Osteoblast (primary cell): Measurements from ENCODE around the gene LUZP4. TPM values are rescaled to one million over a fixed set of nuclear protein-coding genes. Genes with fewer than 3 reads are reported as not detected.

Experiments used
- DNase-seq: peaks from one replicate; pipeline ENCODE4 v3.0.0; 2011; ENCODE audit warnings: low spot score, mixed read lengths; ENCODE audit not compliant: insufficient read length; ENCODE audit errors: missing footprints
- H2AFZ ChIP-seq: 2 replicates; pipeline ENCODE4 v1.6.0; 2011; ENCODE audit warnings: mild to moderate bottlenecking, low read length
- H3K27ac ChIP-seq: 2 replicates; pipeline ENCODE4 v1.5.1; 2011; ENCODE audit warnings: mild to moderate bottlenecking, low read depth, low read length, moderate library complexity
- H3K27me3 ChIP-seq: 2 replicates; pipeline ENCODE4 v1.6.0; 2012; ENCODE audit warnings: mild to moderate bottlenecking, control low read depth, inconsistent platforms, low read length, moderate library complexity; ENCODE audit not compliant: insufficient read depth
- H3K36me3 ChIP-seq: 2 replicates; pipeline ENCODE4 v1.5.1; 2011; ENCODE audit warnings: mild to moderate bottlenecking, low read length, control low read depth, moderate library complexity; ENCODE audit not compliant: insufficient read depth
- H3K4me1 ChIP-seq: 2 replicates; pipeline ENCODE4 v1.5.1; 2011; ENCODE audit warnings: mild to moderate bottlenecking, low read length, control low read depth, moderate library complexity; ENCODE audit not compliant: insufficient read depth
- H3K4me2 ChIP-seq: 2 replicates; pipeline ENCODE4 v1.6.0; 2011; ENCODE audit warnings: mild to moderate bottlenecking, low read length; ENCODE audit not compliant: insufficient read depth
- H3K4me3 ChIP-seq: fragments of 200-600 bp; sonication (generic); 3 replicates; pipeline ENCODE4 v1.5.1; 2012; ENCODE audit warnings: mild to moderate bottlenecking, low read length, inconsistent platforms; ENCODE audit not compliant: insufficient read depth
- H3K79me2 ChIP-seq: 2 replicates; pipeline ENCODE4 v1.6.0; 2012; ENCODE audit warnings: mild to moderate bottlenecking, low read length, control low read depth, inconsistent platforms; ENCODE audit not compliant: insufficient read depth
- H3K9me3 ChIP-seq: 2 replicates; pipeline ENCODE4 v1.5.1; 2011; ENCODE audit warnings: low read depth, low read length, control low read depth
- H4K20me1 ChIP-seq: 2 replicates; pipeline ENCODE4 v1.6.0; 2012; ENCODE audit warnings: mild to moderate bottlenecking, low read length, control low read depth; ENCODE audit not compliant: insufficient read depth
- total RNA-seq: library from RNA; depleted of rRNA; stranded (reverse); fragments of >200 nt; gene quantifications from 2 replicates; pipeline ENCODE4 v1.2.3, GENCODE V29; 2012
- TF ChIP-seq, protein P1 (sequence below): IDR thresholded peaks from 2 replicates; pipeline ENCODE4 v1.5.1; 2011; ENCODE audit warnings: mild to moderate bottlenecking, low read depth, low read length, moderate library complexity; ENCODE audit errors: extremely low read depth

The LUZP4 gene, protein sequence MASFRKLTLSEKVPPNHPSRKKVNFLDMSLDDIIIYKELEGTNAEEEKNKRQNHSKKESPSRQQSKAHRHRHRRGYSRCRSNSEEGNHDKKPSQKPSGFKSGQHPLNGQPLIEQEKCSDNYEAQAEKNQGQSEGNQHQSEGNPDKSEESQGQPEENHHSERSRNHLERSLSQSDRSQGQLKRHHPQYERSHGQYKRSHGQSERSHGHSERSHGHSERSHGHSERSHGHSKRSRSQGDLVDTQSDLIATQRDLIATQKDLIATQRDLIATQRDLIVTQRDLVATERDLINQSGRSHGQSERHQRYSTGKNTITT
- total RNA-seq: not detected in 2 replicates

- TF ChIP-seq, protein P1, sequence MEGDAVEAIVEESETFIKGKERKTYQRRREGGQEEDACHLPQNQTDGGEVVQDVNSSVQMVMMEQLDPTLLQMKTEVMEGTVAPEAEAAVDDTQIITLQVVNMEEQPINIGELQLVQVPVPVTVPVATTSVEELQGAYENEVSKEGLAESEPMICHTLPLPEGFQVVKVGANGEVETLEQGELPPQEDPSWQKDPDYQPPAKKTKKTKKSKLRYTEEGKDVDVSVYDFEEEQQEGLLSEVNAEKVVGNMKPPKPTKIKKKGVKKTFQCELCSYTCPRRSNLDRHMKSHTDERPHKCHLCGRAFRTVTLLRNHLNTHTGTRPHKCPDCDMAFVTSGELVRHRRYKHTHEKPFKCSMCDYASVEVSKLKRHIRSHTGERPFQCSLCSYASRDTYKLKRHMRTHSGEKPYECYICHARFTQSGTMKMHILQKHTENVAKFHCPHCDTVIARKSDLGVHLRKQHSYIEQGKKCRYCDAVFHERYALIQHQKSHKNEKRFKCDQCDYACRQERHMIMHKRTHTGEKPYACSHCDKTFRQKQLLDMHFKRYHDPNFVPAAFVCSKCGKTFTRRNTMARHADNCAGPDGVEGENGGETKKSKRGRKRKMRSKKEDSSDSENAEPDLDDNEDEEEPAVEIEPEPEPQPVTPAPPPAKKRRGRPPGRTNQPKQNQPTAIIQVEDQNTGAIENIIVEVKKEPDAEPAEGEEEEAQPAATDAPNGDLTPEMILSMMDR: no peak
- Histone ChIP-seq H4K20me1 (no peaks in the 10 kb centered on the region), H3K27me3 (peaks cover 16% of the 10 kb centered on the region), H3K9me3 (no peaks in the 10 kb centered on the region), H3K4me2 (no peak within 1 kb of the TSS), H3K27ac (no peak within 1 kb of the TSS), H3K4me3 (no peak within 1 kb of the TSS), H3K4me1 (no peaks in the 10 kb centered on the region), H3K36me3 (no peaks in the 10 kb centered on the region), H3K79me2 (no peaks in the 10 kb centered on the region), H2AFZ (no peak within 1 kb of the TSS)
- DNase-seq: no peak
These were observed at the start of gene LUZP4 for GRCh38 chrX:115289465-115289864. Gene LUZP4, plus strand, starts transcription at chrX:115289715. Its CDS starts 45 bp downstream, at chrX:115289760.

- no peak for DNase-seq
- TF ChIP-seq, protein P1: no peak
- Histone ChIP-seq H3K4me3 (no peak overlapping the region), H4K20me1 (no peaks in the 10 kb centered on the region), H3K4me2 (no peak overlapping the region), H2AFZ (no peak overlapping the region), H3K36me3 (no peaks in the 10 kb centered on the region), H3K9me3 (no peaks in the 10 kb centered on the region), H3K27ac (no peak overlapping the region), H3K4me1 (no peaks in the 10 kb centered on the region), H3K79me2 (no peaks in the 10 kb centered on the region), H3K27me3 (peaks cover 30% of the 10 kb centered on the region)
These were observed 37.9 kb upstream of the LUZP4 start for GRCh38 chrX:115251458-115252233.

DNA sequence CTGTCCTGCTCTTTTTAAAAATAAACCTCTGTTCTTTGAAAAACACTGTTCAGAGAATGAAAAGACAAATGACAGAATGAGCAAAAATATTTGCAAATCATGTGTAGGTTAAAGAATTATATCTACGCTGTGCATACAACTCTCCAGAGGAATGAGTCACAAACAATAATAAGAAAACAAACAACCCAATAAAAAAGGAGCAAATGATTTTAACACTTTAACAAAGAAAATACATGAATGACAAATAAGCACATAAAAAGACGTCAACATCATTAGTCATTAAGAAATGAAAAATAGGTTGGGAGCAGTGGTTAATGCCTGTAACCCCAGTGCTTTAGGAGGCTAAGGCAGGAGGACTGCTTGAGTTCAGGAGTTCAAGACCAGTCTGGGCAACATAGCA lies 34.5 kb upstream of the LUZP4 start:
- no peaks in the 10 kb centered on the region for H3K4me1 ChIP-seq
- TF ChIP-seq, protein P1: no peak
- no peak overlapping the region for H3K4me2 ChIP-seq
- no peaks in the 10 kb centered on the region for H3K36me3 ChIP-seq
- peaks cover 21% of the 10 kb centered on the region for H3K27me3 ChIP-seq
- no peak for DNase-seq
- no peak overlapping the region for H3K4me3 ChIP-seq
- H4K20me1 ChIP-seq: no peaks in the 10 kb centered on the region
- H3K9me3 ChIP-seq: no peaks in the 10 kb centered on the region
- H3K27ac ChIP-seq: no peak overlapping the region
- H2AFZ ChIP-seq: no peak overlapping the region
- no peaks in the 10 kb centered on the region for H3K79me2 ChIP-seq

GRCh38 chrX:115257711-115258110 lies 31.8 kb upstream of the LUZP4 start:
- DNase-seq: no peak
- H3K27me3 ChIP-seq: peaks cover 16% of the 10 kb centered on the region
- no peaks in the 10 kb centered on the region for H3K9me3 ChIP-seq
- no peak overlapping the region for H3K4me3 ChIP-seq
- H2AFZ ChIP-seq: no peak overlapping the region
- no peaks in the 10 kb centered on the region for H3K4me1 ChIP-seq
- H4K20me1 ChIP-seq: no peaks in the 10 kb centered on the region
- H3K79me2 ChIP-seq: no peaks in the 10 kb centered on the region
- TF ChIP-seq, protein P1: no peak
- H3K27ac ChIP-seq: no peak overlapping the region
- no peak overlapping the region for H3K4me2 ChIP-seq
- H3K36me3 ChIP-seq: no peaks in the 10 kb centered on the region
